ENCODE data around the gene WIF1.

WIF1 gene

DNA sequence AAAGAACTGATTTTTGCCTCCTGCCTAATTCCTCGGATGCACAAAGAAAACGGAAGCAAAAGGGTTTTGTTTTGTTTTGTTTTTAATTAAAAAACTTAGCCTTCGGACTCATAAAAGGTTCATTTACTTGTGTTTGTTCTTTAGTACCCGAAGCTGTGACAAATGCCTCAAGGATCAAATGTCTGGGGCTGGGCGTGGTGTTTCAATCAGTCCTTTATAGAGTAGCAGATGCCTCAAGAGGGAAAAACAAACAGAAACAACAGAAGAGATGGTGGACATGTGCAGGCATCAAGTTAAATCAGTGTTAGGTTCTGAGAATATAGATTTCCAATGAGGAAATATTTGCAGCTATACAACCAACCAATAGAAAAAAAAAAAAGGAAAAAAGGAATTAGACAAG is 1.6 kb upstream of the WIF1 start:
- no peak for DNase-seq (ENCODE audit: low read depth)

DNA sequence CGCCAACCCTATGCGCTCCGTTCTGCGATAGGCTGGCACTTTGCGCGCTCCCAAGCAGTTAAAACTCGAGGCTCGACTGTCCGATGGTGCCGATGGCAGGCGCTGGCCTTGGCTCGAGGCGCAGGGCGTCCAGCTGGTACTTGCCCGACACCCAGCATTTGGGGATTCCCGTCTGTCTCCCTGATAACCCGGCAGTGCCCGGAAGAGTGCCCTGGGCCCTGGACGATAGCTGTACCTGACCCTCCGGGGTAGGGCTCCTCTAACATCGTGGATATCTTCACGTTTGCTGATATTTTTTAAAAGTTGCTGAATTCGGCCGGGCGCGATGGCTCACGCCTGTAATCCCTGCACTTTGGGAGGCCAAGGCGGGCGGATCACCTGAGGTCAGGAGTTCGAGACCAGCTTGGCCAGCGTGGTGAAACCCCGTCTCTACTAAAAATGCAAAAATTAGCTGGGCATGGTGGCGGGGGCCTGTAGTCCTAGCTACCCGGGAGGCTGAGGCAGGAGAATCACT is 908 bp upstream of the WIF1 start:
- DNase-seq (ENCODE audit: low read depth) = no peak

DNA sequence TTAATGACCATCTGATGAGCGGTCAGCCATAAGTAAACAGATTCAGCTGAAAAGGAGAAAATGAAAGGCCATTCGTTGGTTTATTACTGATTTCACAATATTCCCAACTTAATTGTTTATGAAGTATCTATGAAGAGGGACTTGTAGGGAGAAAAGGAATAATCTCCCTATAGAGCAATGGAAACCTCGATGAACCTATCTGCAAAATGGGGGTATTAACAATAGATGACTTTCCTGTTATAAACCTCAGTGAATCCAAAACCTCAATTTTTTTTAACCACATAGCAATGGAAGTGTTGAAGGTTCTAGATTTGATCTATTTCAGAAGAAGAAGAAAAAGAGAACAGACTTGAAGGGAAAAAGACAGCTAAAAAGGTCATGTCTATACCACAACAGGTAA is 2.0 kb downstream of the WIF1 start:
- DNase-seq (ENCODE audit: low read depth) = no peak

DNA sequence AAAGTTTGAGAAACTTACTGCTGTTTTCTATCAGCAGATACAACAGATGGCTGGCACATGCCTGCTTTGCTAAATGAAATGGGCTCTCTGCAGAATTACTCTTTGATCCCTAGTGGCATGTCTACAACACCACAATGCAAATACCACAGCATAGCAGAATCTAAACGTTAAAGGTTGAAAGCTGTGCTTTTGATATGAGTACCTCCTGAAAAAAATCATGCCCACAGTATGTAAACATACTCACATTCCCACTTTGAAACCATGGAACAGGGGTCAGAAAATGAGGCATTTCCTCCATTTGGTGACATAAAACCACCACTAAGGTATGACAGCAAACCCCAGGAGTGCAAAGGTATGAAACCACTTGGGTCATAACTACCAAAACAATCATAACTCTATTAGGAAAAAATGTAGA is 7.5 kb downstream of the WIF1 start:
- DNase-seq (ENCODE audit: low read depth) = no peak

DNA sequence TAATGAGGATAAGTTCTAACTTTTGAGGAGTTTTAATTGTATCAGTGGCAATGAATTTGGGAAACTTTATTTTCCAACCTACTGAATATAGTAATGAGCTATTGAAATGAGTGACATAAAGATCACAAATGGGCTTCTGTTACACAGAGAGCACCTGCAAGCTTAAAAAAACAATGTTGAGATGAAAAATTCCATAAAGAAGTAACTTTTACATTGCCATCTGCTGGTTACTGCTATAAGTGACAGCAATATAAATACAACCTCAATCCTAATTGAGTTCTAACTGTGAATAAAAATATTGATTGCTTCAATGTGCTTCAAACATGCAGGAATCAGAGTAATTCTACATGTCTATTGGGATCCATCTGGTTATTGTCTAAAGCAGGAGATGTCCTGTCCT is 14.2 kb downstream of the WIF1 start:
- DNase-seq (ENCODE audit: low read depth) = no peak

DNA sequence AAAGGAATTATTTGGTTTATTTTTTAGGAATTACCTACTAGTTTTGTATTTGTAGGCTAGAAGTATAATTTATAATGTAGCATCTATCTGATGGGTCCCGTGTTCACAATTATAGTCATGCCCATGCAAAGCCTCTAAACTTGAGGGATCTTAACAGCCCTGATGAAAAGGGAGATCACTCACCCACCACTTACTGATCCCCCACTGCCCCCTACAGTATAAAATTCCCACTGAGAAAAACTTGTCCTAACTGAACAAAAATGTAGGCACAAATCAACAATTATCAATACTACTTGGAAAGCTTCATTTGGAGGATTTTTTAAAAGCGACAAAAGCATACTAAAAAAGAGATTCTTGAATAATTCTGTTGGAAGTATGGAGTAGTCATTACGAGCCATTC is 21.0 kb downstream of the WIF1 start:
- no peak for DNase-seq (ENCODE audit: low read depth)

DNA sequence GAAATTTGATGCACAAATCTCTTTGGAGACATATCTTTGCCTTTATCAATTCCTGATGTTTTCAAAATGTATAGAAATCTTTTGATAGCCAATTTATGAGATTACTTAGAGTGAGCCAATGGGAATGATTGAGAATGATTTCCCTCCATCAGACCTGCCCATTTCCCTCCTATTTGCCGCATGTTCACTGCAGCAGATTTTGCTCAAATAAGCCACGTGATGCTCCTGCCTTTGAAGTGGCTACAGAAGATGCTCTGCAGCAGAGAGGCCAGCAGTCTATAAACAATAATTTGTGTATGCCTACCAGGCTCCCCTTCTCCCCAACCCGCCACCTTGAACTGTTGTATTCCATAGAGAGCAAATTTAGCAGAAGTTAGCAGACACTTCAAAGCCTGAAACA is 21.9 kb downstream of the WIF1 start:
- DNase-seq (ENCODE audit: low read depth) = no peak

DNA sequence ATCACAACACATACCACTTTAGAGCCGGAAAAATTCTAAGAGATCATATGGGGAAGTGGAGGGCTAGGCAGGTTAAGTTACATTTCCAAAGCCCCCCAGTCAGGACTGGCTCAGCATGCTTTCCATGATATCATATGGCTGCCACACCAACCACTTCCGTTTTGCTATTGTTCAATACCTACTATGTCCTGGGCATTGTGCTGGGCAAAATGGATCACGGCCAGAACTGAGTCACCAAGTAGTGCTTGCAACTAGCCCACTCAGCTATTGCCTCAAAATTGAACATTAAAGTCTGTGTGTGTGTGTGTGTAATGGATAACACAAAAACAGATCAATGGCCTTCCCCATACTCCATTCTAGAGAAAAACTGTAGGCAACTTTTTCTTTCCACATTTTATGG is 22.7 kb downstream of the WIF1 start:
- no peak for DNase-seq (ENCODE audit: low read depth)

DNA sequence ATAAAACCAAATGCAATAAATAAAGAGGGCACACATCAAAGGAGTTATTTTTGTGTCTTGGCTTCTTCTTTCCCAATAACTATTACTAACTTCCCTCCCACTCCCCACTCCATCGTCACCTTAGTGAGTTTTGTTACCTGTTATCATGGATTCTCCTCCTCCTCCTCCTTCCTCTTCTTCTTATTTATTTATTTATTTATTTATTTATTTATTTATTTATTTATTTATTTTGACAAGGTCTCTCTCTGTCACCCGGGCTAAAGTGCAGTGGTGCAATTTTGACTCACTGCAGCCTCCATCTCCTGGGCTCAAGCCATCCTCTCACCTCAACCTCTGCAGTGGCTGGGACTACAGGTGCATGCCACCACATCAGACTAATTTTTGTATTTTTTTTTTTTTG is 26.4 kb downstream of the WIF1 start:
- no peak for DNase-seq (ENCODE audit: low read depth)

DNA sequence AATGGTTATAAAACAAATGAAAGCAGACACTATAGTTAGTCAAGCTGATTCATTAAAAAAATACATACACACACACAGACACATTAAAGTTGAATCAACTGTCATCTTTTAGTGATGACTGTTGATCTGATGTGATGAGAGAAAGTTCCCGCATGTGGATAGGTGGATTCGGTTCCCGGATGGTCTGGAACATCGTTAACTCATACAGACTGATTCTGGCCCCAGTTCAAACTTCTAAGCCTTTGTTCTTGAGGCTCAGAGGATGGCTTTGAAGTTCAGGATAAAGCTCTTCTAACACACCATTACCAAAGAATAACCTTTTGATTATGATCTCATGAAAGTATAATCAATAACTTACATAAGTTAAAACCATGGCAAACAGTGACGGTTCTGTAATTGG is 27.5 kb downstream of the WIF1 start:
- no peak for DNase-seq (ENCODE audit: low read depth)

DNA sequence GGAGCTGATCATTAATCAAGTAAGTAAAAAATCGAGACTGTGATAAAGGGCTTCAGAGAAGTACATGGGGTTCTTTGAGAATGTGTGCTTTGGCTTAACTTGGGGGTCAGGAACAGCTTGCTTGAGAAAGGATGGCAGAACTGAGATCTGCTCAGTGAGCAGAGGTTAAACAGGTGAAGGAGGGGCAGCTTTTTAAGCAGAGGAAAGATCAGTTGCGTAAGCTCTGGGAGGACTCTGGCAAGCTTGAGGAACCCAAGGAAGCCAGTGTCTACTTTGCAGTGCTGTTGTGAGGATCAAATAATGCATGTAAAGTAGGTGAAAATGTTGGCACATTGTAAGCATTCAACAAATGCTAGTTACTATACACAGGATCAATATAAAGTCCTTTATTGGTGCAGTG is 30.6 kb downstream of the WIF1 start:
- DNase-seq (ENCODE audit: low read depth) = no peak

DNA sequence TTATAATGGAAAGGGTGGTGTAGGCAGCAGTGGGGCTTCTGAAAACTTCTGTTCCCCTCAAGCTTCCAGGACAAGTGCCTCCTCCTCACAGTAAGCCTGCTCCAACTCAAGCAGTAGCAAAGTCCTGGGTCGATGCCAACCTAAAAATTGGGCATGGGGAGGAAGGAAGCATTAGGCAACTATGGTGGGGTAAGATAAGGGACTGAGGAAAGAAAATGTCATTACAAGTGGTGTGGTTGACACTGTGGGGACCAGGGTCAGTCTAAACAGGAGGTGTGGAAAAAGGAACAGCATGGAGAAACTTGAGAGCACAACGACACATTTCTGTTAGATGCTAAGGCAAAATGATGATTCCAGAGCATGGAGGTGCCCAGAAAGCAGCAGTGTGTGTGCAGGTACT is 34.9 kb downstream of the WIF1 start:
- DNase-seq (ENCODE audit: low read depth) = no peak

DNA sequence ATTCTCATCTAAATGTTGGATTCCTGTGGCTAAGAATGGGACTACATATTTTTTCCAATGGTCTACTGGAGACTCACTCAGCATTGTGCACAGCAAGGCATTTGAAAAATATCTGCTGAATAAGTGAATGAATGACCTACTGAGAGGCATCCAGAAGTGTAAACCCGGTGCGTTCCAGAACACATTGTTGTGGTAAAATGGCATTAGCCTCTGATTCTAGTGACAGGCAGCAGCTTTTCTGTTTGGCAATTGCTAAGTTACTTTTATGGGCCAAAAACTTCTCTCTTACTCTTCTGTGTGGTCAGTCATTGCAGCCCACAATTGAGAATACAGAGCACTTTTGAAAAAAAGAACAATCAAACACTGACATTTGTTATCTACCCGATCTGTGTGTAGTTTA is 36.5 kb downstream of the WIF1 start:
- DNase-seq (ENCODE audit: low read depth) = no peak

DNA sequence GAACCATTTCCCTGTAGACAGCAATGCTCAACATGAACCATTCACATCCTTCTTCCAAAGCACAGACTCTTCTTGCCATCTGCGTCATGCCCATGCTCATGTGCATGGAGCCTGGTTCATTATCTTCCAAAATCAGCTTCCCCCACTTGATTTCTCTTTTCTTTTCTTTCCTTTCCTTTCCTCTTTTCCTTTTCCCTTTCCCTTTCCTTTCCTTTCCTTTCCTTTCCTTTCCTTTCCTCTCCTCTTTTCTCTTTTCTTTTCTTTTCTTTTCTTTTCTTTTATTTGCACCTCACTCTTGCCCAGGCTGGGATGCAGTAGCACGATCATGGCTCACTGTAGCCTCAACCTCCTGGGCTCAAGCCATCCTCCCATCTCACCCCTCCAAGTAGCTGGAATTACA is 37.5 kb downstream of the WIF1 start:
- DNase-seq (ENCODE audit: low read depth) = no peak

DNA sequence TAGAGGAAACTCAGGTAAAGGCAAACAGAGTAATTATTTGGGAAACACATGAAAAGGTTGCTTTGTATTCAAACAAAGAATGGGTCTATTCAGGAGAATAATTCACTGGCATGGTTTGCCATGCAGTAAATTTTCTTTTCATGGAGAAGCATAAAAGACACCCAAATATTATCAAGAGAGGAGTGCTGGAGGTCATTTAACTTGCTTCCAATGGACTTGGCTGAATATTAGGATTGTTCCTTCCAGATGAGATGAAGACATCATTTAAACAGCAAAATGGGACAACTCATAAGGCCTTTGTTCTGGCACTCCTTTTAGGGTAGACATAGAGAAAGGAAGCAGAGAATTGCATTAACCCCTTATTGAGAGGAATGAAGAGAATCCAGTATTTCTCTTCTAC is 38.7 kb downstream of the WIF1 start:
- no peak for DNase-seq (ENCODE audit: low read depth)

DNA sequence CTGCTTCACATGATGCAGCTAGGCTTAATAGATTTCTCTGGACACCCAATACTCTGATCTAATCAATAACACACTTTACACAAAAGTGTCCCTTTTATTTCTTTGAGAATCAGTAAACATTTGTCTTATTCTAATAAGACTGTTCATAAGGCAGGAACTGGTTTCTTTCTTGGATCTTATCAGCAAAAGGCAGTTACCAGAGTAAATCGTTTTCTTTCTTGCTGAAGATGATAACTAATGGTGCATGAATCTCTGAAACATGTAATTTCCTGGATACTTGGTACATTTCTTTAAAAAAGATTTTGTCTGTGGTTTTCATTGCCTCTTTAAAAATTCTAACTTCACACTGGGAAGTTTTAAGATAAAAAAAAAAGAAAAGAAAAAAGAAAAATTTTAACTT is 39.6 kb downstream of the WIF1 start:
- no peak for DNase-seq (ENCODE audit: low read depth)

DNA sequence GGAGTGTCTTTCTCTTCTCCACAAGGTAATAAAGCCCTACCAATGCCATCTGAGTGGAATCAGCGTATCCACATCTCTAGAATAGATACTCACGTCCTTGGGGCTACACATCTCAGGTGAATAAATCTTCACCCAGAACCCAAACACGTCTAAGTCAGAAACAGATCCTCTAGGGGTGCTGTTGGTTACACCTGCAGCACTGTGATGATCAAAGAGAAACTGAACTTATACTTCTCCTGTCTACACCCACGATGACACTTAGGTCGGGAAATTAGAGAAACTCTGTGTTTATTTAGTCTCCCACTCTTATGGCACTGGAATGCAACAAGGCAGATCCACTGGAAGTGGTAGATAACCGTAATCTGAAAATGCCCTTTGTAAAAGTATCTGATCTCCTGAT is 46.2 kb downstream of the WIF1 start:
- no peak for DNase-seq (ENCODE audit: low read depth)

DNA sequence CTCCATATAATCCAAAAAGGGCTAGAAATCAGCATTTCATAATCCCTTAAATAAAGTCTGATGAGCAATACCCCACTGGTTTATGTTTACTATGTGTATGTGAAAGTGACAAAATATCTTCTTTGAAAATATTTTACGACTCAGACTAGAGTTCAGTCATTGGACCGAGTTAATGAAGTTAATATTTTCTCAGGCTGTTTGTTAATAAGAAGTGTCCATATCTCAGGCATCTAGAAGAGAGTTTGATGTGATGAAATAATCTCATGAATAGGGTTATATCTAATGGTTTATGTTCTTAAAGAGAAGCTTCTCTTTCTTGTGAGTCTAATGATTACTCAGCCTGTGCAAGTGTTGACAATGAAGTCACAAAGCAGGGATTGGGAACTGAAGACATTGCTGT is 51.8 kb downstream of the WIF1 start:
- no peak for DNase-seq (ENCODE audit: low read depth)

DNA sequence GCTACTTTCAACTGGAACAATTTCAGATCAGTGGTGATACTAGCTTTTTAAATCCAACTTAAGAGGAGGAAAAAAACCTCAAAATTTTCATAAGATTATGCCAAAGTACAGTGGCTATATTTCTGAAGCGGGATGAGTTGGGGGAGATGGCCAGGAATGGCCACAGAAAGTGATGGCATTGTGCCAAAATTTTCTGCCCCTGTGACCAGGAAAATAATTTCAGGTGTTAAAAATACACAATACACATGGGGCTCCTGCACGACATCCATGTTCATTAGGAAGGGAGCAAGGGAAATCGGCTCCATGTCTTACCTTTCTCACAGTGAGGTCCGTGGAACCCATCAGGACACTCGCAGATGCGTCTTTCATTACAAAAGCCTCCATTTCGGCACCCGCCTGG is 53.7 kb downstream of the WIF1 start:
- DNase-seq (ENCODE audit: low read depth) = no peak

DNA sequence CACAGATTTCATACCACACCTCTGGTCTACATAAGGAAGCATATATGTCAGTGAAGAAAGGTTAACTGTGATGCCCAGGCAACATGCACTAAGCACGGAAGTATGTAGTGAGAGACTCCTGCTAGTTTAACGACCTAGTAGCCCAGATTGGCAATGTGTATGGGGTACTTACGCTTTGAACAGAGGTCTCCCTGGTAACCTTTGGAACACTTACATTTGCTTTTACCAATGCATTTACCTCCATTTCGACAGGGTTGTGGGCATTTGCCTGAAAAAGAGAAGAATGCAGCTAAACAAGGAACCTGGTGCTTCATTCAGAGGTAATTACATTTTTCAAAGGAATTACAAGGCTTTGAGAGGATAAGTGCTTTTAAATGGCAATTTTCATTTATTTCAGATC is 65.2 kb downstream of the WIF1 start:
- no peak for DNase-seq (ENCODE audit: low read depth)

DNA sequence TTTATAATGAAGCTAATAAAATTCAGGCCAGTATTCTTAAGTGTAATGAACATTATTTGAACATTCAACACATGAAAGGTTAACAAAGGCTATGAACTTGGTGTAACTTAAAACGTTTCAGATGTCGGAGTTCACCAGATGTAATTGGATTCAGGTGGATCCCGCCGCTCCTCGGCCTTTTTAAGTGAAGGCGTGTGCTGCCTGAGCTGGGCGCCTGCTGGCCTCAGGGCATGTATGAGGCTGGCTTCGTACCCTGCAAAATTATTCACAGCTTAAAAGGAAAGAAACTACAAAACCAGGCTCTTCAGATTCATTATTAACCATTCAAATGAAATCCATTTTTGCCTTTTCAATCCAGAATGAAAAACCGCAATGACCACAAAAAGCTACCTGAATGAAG is 69.9 kb downstream of the WIF1 start:
- no peak for DNase-seq (ENCODE audit: low read depth)

DNA sequence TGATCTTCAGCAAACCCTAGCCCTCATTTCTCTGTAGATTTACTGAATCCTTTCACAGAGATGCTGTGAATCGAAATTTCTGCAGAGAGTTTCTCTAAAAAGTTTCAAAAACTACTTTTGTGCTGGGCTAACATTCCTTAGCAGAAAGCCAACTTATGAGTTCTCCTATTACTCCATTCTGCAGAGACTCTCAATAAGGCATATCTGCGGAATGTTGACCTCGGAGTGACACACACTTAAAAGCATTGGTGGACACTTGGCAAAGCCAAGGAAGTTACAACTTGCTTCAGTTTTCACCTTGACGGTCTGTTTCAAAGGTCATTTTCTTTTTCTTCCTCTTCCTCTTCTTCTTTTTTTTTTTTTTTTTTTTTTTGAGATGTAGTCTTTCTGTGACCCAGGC is 75.8 kb downstream of the WIF1 start:
- DNase-seq (ENCODE audit: low read depth) = no peak

DNA sequence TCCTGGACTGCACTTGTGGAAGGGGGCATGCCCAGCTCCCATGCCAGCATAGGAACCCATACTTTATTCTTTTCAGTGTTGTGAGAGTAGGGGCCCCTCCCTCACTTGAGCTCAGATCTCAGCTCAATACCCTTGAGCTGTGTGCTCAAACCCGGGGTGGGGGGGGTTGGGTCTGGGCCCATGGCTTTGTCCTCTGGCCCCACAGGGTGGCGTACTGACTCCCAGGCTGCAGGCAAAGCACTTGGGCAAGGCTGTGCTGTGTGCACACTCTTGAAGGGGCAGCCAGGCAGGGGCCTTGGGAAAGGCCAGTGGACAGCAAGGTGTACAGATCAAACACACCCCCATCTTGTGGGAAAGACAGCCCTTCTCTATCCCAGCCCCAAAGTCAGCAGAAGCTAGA is 81.8 kb downstream of the WIF1 start:
- DNase-seq (ENCODE audit: low read depth) = no peak

DNA sequence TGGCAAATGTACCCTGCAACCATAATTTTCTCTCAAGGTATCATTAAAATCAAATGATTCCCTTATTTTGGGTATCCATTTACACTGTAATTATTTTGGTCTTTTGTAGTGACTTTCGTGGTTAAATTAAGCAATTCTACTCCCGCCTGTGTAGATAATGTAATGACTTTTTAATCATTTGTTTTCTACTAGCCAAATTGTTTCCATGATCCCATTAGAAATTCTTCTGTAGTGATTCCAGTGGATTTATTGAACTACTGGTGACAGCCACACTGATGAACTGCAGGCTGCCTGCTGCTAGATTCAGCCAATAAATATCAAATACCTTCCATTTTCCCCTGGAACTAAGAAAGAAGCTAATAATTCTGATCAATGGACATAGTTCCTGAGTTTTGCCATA is 96.0 kb downstream of the WIF1 start:
- no peak for DNase-seq (ENCODE audit: low read depth)

DNA sequence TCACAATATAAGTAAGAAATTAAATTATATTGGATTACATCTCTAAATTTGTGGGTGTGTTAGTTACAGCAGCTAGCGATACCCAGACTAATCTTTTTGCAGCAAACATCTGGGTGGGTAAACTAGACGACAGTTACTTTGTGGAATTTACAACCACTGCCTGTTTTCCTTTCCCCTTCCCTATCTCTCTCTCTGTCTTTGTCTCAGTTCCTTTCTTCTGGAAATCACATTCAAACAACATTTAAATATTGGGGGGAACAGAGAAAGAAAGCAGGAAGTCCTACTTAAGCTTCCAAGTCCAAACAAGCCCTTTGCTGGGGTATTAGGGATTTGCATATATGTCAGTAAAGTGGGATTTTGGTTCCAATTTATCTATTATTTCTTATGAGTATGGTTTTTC is 97.6 kb downstream of the WIF1 start:
- DNase-seq (ENCODE audit: low read depth) = no peak
